HepG2 (cell line): Measurements from ENCODE around the gene CKB. TPM values are rescaled to one million over a fixed set of nuclear protein-coding genes. Genes with fewer than 3 reads are reported as not detected.

ENCODE experiments used
- RAD21 ChIP-seq: fragments of 450-650 bp; formaldehyde crosslinking; IDR thresholded peaks from 2 replicates; pipeline ENCODE4 v1.5.0; 2020; ENCODE audit warnings: mild to moderate bottlenecking
- SAP130 ChIP-seq: IDR thresholded peaks from 2 replicates; pipeline ENCODE4 v1.6.1; 2016; ENCODE audit warnings: low read depth
- SKI ChIP-seq: fragments of 450-650 bp; IDR thresholded peaks from one replicate; pipeline ENCODE4 v1.6.1; 2018; ENCODE audit warnings: mild to moderate bottlenecking; ENCODE audit not compliant: partially characterized antibody
- XRCC5 ChIP-seq: fragments of 200-400 bp; formaldehyde crosslinking; optimal IDR thresholded peaks from 2 replicates; pipeline ENCODE3; 2017; ENCODE audit warnings: mild to moderate bottlenecking, low read length
- ZBTB7B ChIP-seq: sonication (generic); formaldehyde crosslinking; IDR thresholded peaks from 2 replicates; pipeline ENCODE4 v1.4.0; 2020; ENCODE audit warnings: missing genetic modification reagents
- ZMAT3 ChIP-seq: sonication (generic); formaldehyde crosslinking; conservative IDR thresholded peaks from 2 replicates; pipeline ENCODE4 v1.7.0; 2021; ENCODE audit warnings: missing genetic modification reagents
- ZNF350 ChIP-seq: sonication (generic); formaldehyde crosslinking; IDR thresholded peaks from 2 replicates; pipeline ENCODE4 v1.4.0; 2020; ENCODE audit warnings: mild to moderate bottlenecking, low read depth, missing genetic modification reagents, borderline replicate concordance
- ZNF501 ChIP-seq: sonication (generic); formaldehyde crosslinking; IDR thresholded peaks from 2 replicates; pipeline ENCODE4 v1.5.1; 2020; ENCODE audit warnings: mild to moderate bottlenecking, moderate library complexity, missing genetic modification reagents
- polyA plus RNA-seq, 8 experiments: library from polyadenylated mRNA; depleted of rRNA in 3 of 8; stranded (reverse) in 7 of 8; unstranded in 1 of 8; fragments of >200 nt; fragmentation: Illumina TruSeq in 4 of 8; extraction: Trizol in 4 of 8; gene quantifications; 2 replicates each; pipeline versions ENCODE4 v1.2.1 to v1.2.3, GENCODE V29; 2011 to 2016; ENCODE audit warnings: low read depth in 4 of 8, missing spikeins in 1 of 8, mixed read lengths in 1 of 8; ENCODE audit not compliant: insufficient read depth in 1 of 8
- total RNA-seq, 5 experiments: library from RNA; depleted of rRNA; stranded (reverse); fragments of >200 nt; fragmentation: Illumina TruSeq; extraction: Trizol; gene quantifications; 2 replicates each; pipeline ENCODE4 v1.2.3, GENCODE V29; 2016; ENCODE audit warnings: low read depth in 1 of 5
- TF ChIP-seq, protein P1 (sequence below): sonication (generic); formaldehyde crosslinking; IDR thresholded peaks from 2 replicates; pipeline ENCODE4 v1.4.0; 2020; ENCODE audit warnings: missing genetic modification reagents
- TF ChIP-seq, protein P2 (sequence below): sonication (generic); formaldehyde crosslinking; IDR thresholded peaks from 2 replicates; pipeline ENCODE4 v1.4.0; 2020; ENCODE audit warnings: missing genetic modification reagents, borderline replicate concordance
- TF ChIP-seq, protein P3 (sequence below): sonication (generic); formaldehyde crosslinking; IDR thresholded peaks from 2 replicates; pipeline ENCODE4 v1.4.0; 2020; ENCODE audit warnings: missing genetic modification reagents
- TF ChIP-seq, protein P4 (sequence below): sonication (generic); formaldehyde crosslinking; IDR thresholded peaks from 2 replicates; pipeline ENCODE4 v1.8.1; 2023; ENCODE audit warnings: mild to moderate bottlenecking, missing genetic modification reagents
- TF ChIP-seq, protein P5 (sequence below): sonication (generic); formaldehyde crosslinking; IDR thresholded peaks from 2 replicates; pipeline ENCODE4 v1.5.0; 2020; ENCODE audit warnings: mild to moderate bottlenecking, missing genetic modification reagents, moderate library complexity
- TF ChIP-seq, protein P6 (sequence below): sonication (generic); formaldehyde crosslinking; IDR thresholded peaks from 2 replicates; pipeline ENCODE4 v1.5.1; 2020; ENCODE audit warnings: mild to moderate bottlenecking, missing genetic modification reagents, moderate library complexity
- TF ChIP-seq, protein P7 (sequence below): sonication (generic); formaldehyde crosslinking; IDR thresholded peaks from 2 replicates; pipeline ENCODE4 v1.5.0; 2020; ENCODE audit warnings: missing genetic modification reagents, mild to moderate bottlenecking, borderline replicate concordance

The CKB gene
- total and polyA plus RNA-seq, 2 of the 13 experiments (the other 11 are each of a cell fraction or from before 2014, with no cell fraction given): 82.3 to 217 TPM

DNA sequence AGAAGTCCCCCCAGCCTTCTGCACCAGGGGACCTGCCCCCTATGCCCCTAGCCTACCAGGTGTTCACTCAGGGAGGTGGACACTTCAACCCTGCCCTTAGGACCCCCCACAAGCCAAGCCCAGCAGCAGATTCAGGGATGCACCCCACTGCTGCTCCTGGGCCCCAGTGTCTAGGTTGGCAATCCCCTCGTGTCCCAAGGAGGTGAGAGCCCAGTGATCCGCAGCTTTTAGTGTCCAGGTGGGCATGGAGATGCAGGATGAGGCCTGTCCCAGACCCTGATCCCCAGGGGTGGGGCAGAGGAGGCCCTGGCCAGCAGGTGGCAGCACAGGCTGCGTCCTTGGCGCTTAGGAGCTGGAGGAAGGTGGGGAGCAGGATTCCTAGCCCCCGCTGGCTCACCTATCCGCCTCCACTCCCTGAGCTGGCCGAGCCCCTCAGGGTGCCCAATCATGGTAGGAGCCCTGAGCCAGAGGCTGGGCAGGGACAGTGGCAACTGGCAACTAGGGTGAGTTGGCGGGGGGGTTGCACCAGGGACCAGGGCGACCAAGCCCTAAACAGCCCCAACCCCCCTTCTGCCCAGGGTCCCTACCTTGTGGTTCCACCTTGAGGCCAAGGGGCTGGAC is 4.1 kb downstream of the CKB start (continued):
- TF ChIP-seq, protein P1, sequence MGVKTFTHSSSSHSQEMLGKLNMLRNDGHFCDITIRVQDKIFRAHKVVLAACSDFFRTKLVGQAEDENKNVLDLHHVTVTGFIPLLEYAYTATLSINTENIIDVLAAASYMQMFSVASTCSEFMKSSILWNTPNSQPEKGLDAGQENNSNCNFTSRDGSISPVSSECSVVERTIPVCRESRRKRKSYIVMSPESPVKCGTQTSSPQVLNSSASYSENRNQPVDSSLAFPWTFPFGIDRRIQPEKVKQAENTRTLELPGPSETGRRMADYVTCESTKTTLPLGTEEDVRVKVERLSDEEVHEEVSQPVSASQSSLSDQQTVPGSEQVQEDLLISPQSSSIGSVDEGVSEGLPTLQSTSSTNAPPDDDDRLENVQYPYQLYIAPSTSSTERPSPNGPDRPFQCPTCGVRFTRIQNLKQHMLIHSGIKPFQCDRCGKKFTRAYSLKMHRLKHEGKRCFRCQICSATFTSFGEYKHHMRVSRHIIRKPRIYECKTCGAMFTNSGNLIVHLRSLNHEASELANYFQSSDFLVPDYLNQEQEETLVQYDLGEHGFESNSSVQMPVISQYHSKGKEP (CRISPR knock-in tag): no peak
- TF ChIP-seq ZMAT3 (CRISPR knock-in tag) (peak; percentile 42; the same call in 1 of the 2 replicates), ZNF350 (CRISPR knock-in tag) (peak; percentile 22; the same call in 1 of the 2 replicates), SKI (no peak), ZNF501 (CRISPR knock-in tag) (peak; percentile 33; the same call in 1 of the 2 replicates), SAP130 (0 out of 2 replicates have a peak, but pooled peaks have one; percentile 13), ZBTB7B (CRISPR knock-in tag) (peak; percentile 72), RAD21 (CRISPR knock-in tag) (peak; percentile 93), XRCC5 (peak; percentile 87)
- TF ChIP-seq, protein P2, sequence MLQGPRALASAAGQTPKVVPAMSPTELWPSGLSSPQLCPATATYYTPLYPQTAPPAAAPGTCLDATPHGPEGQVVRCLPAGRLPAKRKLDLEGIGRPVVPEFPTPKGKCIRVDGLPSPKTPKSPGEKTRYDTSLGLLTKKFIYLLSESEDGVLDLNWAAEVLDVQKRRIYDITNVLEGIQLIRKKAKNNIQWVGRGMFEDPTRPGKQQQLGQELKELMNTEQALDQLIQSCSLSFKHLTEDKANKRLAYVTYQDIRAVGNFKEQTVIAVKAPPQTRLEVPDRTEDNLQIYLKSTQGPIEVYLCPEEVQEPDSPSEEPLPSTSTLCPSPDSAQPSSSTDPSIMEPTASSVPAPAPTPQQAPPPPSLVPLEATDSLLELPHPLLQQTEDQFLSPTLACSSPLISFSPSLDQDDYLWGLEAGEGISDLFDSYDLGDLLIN (CRISPR knock-in tag): no peak
- TF ChIP-seq, protein P3, sequence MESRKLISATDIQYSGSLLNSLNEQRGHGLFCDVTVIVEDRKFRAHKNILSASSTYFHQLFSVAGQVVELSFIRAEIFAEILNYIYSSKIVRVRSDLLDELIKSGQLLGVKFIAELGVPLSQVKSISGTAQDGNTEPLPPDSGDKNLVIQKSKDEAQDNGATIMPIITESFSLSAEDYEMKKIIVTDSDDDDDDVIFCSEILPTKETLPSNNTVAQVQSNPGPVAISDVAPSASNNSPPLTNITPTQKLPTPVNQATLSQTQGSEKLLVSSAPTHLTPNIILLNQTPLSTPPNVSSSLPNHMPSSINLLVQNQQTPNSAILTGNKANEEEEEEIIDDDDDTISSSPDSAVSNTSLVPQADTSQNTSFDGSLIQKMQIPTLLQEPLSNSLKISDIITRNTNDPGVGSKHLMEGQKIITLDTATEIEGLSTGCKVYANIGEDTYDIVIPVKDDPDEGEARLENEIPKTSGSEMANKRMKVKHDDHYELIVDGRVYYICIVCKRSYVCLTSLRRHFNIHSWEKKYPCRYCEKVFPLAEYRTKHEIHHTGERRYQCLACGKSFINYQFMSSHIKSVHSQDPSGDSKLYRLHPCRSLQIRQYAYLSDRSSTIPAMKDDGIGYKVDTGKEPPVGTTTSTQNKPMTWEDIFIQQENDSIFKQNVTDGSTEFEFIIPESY (CRISPR knock-in tag): peak; percentile 69
- TF ChIP-seq, protein P4, sequence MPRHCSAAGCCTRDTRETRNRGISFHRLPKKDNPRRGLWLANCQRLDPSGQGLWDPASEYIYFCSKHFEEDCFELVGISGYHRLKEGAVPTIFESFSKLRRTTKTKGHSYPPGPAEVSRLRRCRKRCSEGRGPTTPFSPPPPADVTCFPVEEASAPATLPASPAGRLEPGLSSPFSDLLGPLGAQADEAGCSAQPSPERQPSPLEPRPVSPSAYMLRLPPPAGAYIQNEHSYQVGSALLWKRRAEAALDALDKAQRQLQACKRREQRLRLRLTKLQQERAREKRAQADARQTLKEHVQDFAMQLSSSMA (CRISPR knock-in tag): peak; percentile 67; the same call in 1 of the 2 replicates
- TF ChIP-seq, protein P5, sequence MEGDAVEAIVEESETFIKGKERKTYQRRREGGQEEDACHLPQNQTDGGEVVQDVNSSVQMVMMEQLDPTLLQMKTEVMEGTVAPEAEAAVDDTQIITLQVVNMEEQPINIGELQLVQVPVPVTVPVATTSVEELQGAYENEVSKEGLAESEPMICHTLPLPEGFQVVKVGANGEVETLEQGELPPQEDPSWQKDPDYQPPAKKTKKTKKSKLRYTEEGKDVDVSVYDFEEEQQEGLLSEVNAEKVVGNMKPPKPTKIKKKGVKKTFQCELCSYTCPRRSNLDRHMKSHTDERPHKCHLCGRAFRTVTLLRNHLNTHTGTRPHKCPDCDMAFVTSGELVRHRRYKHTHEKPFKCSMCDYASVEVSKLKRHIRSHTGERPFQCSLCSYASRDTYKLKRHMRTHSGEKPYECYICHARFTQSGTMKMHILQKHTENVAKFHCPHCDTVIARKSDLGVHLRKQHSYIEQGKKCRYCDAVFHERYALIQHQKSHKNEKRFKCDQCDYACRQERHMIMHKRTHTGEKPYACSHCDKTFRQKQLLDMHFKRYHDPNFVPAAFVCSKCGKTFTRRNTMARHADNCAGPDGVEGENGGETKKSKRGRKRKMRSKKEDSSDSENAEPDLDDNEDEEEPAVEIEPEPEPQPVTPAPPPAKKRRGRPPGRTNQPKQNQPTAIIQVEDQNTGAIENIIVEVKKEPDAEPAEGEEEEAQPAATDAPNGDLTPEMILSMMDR (CRISPR knock-in tag): peak; percentile 99
- TF ChIP-seq, protein P6, sequence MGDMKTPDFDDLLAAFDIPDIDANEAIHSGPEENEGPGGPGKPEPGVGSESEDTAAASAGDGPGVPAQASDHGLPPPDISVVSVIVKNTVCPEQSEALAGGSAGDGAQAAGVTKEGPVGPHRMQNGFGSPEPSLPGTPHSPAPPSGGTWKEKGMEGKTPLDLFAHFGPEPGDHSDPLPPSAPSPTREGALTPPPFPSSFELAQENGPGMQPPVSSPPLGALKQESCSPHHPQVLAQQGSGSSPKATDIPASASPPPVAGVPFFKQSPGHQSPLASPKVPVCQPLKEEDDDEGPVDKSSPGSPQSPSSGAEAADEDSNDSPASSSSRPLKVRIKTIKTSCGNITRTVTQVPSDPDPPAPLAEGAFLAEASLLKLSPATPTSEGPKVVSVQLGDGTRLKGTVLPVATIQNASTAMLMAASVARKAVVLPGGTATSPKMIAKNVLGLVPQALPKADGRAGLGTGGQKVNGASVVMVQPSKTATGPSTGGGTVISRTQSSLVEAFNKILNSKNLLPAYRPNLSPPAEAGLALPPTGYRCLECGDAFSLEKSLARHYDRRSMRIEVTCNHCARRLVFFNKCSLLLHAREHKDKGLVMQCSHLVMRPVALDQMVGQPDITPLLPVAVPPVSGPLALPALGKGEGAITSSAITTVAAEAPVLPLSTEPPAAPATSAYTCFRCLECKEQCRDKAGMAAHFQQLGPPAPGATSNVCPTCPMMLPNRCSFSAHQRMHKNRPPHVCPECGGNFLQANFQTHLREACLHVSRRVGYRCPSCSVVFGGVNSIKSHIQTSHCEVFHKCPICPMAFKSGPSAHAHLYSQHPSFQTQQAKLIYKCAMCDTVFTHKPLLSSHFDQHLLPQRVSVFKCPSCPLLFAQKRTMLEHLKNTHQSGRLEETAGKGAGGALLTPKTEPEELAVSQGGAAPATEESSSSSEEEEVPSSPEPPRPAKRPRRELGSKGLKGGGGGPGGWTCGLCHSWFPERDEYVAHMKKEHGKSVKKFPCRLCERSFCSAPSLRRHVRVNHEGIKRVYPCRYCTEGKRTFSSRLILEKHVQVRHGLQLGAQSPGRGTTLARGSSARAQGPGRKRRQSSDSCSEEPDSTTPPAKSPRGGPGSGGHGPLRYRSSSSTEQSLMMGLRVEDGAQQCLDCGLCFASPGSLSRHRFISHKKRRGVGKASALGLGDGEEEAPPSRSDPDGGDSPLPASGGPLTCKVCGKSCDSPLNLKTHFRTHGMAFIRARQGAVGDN (CRISPR knock-in tag): peak; percentile 64; the same call in 1 of the 2 replicates
- TF ChIP-seq, protein P7, sequence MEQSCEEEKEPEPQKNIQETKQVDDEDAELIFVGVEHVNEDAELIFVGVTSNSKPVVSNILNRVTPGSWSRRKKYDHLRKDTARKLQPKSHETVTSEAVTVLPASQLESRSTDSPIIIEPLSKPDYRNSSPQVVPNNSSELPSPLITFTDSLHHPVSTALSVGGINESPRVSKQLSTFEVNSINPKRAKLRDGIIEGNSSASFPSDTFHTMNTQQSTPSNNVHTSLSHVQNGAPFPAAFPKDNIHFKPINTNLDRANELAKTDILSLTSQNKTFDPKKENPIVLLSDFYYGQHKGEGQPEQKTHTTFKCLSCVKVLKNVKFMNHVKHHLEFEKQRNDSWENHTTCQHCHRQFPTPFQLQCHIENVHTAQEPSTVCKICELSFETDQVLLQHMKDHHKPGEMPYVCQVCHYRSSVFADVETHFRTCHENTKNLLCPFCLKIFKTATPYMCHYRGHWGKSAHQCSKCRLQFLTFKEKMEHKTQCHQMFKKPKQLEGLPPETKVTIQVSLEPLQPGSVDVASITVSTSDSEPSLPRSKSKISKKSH (CRISPR knock-in tag): 0 out of 2 replicates have a peak, but pooled peaks have one; percentile 12
